Measurements from ENCODE around the gene PTPDC1.

PTPDC1 gene

GRCh38 chr9:94076557-94076956 is 7.7 kb upstream of the PTPDC1 start:
- Histone ChIP-seq H3K4me1 (ENCODE audit: control insufficient read depth in 1 of 2, insufficient read depth in 2 of 2, low read length in 2 of 2) (no peaks in the 10 kb centered on the region), H3K36me3 (ENCODE audit: control insufficient read depth in 1 of 2, insufficient read depth in 2 of 2, low read length in 2 of 2) (peaks cover under 1 to 8% of the 10 kb centered on the region in 2 donors), H3K9me3 (ENCODE audit: control insufficient read depth in 1 of 2, low read length in 2 of 2) (peaks cover 0 to 3% of the 10 kb centered on the region in 2 donors), H3K27me3 (ENCODE audit: low read depth, low read length) (no peaks in the 10 kb centered on the region), H3K4me3 (ENCODE audit: low read depth in 1 of 2, low read length in 2 of 2) (no peak overlapping the region), H3K27ac (ENCODE audit: low read length) (no peak overlapping the region)

DNA sequence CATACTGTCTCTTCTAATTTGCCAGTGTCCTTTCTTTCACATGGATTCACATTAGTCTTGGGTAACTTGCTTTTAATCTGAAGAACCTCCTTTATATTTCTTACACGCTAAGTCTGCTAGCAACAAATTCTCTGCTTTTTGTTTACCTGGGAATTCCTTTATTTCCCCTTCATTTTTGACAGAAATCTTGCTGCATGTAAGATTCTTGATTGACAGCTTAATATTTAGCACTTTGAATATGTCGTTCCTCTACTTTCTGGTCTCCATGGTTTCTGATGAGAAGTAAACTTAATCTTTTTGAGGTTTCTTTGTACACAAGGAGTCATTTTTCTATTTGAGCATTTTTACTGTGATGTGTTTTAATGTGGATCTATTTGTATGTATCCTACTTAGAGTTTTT is 6.2 kb upstream of the PTPDC1 start:
- H3K36me3 ChIP-seq (ENCODE audit: control insufficient read depth in 1 of 2, insufficient read depth in 2 of 2, low read length in 2 of 2): peaks cover 0 to 8% of the 10 kb centered on the region in 2 donors
- no peaks in the 10 kb centered on the region for H3K9me3 ChIP-seq (ENCODE audit: control insufficient read depth in 1 of 2, low read length in 2 of 2)

GRCh38 chr9:94079236-94079635 is 5.0 kb upstream of the PTPDC1 start:
- Histone ChIP-seq H3K27ac (ENCODE audit: low read length) (no peak overlapping the region), H3K9me3 (ENCODE audit: control insufficient read depth in 1 of 2, low read length in 2 of 2) (no peaks in the 10 kb centered on the region), H3K4me1 (ENCODE audit: control insufficient read depth in 1 of 2, insufficient read depth in 2 of 2, low read length in 2 of 2) (no peaks in the 10 kb centered on the region), H3K27me3 (ENCODE audit: low read depth, low read length) (no peaks in the 10 kb centered on the region), H3K36me3 (ENCODE audit: control insufficient read depth in 1 of 2, insufficient read depth in 2 of 2, low read length in 2 of 2) (peaks cover 0 to 6% of the 10 kb centered on the region in 2 donors), H3K4me3 (ENCODE audit: low read depth in 1 of 2, low read length in 2 of 2) (no peak overlapping the region)

More for the DNA sequence above, 6.2 kb upstream of the PTPDC1 start:
- Histone ChIP-seq H3K27me3 (ENCODE audit: low read depth, low read length) (no peaks in the 10 kb centered on the region), H3K4me3 (ENCODE audit: low read depth in 1 of 2, low read length in 2 of 2) (no peak overlapping the region), H3K27ac (ENCODE audit: low read length) (no peak overlapping the region), H3K4me1 (ENCODE audit: control insufficient read depth in 1 of 2, insufficient read depth in 2 of 2, low read length in 2 of 2) (no peaks in the 10 kb centered on the region)

DNA sequence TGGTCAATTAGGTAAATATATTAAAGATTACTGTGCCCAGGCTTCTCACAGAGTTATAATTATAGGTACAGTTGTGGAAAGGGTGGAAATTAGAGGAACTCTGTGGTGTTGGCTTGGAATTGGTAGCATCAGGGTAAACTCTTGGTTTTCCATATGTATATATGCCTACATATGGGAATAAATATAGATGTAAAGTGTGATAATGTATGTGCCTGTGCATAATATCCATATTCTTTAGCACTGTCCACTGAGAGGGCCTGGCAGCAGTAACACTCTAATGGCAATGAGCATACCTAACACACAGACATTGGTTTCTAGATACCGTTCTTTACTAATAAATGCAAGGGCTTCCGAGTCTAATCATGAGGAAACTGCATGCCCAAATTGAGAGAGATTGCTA is 4.0 kb upstream of the PTPDC1 start:
- H3K4me3 ChIP-seq (ENCODE audit: low read depth in 1 of 2, low read length in 2 of 2): no peak overlapping the region
- no peak overlapping the region for H3K27ac ChIP-seq (ENCODE audit: low read length)

GRCh38 chr9:94081435-94081834 is 2.8 kb upstream of the PTPDC1 start:
- Histone ChIP-seq H3K4me1 (ENCODE audit: control insufficient read depth in 1 of 2, insufficient read depth in 2 of 2, low read length in 2 of 2) (peaks cover 0 to 2% of the 10 kb centered on the region in 2 donors), H3K9me3 (ENCODE audit: control insufficient read depth in 1 of 2, low read length in 2 of 2) (no peaks in the 10 kb centered on the region), H3K4me3 (ENCODE audit: low read depth in 1 of 2, low read length in 2 of 2) (no peak overlapping the region), H3K27me3 (ENCODE audit: low read depth, low read length) (no peaks in the 10 kb centered on the region), H3K27ac (ENCODE audit: low read length) (no peak overlapping the region), H3K36me3 (ENCODE audit: control insufficient read depth in 1 of 2, insufficient read depth in 2 of 2, low read length in 2 of 2) (no peaks in the 10 kb centered on the region)

More for the DNA sequence above, 4.0 kb upstream of the PTPDC1 start:
- no peaks in the 10 kb centered on the region for H3K4me1 ChIP-seq (ENCODE audit: control insufficient read depth in 1 of 2, insufficient read depth in 2 of 2, low read length in 2 of 2)
- H3K9me3 ChIP-seq (ENCODE audit: control insufficient read depth in 1 of 2, low read length in 2 of 2): no peaks in the 10 kb centered on the region
- H3K27me3 ChIP-seq (ENCODE audit: low read depth, low read length): no peaks in the 10 kb centered on the region
- H3K36me3 ChIP-seq (ENCODE audit: control insufficient read depth in 1 of 2, insufficient read depth in 2 of 2, low read length in 2 of 2): no peaks in the 10 kb centered on the region

GRCh38 chr9:94081864-94082463 is 2.3 kb upstream of the PTPDC1 start:
- Histone ChIP-seq H3K36me3 (ENCODE audit: control insufficient read depth in 1 of 2, insufficient read depth in 2 of 2, low read length in 2 of 2) (no peaks in the 10 kb centered on the region), H3K4me3 (ENCODE audit: low read depth in 1 of 2, low read length in 2 of 2) (no peak overlapping the region), H3K27me3 (ENCODE audit: low read depth, low read length) (no peaks in the 10 kb centered on the region), H3K9me3 (ENCODE audit: control insufficient read depth in 1 of 2, low read length in 2 of 2) (no peaks in the 10 kb centered on the region), H3K4me1 (ENCODE audit: control insufficient read depth in 1 of 2, insufficient read depth in 2 of 2, low read length in 2 of 2) (peaks cover 0 to 7% of the 10 kb centered on the region in 2 donors), H3K27ac (ENCODE audit: low read length) (no peak overlapping the region)

GRCh38 chr9:94082553-94082952 is 1.7 kb upstream of the PTPDC1 start:
- Histone ChIP-seq H3K36me3 (ENCODE audit: control insufficient read depth in 1 of 2, insufficient read depth in 2 of 2, low read length in 2 of 2) (no peaks in the 10 kb centered on the region), H3K27ac (ENCODE audit: low read length) (no peak overlapping the region), H3K4me3 (ENCODE audit: low read depth in 1 of 2, low read length in 2 of 2) (no peak overlapping the region), H3K27me3 (ENCODE audit: low read depth, low read length) (no peaks in the 10 kb centered on the region), H3K4me1 (ENCODE audit: control insufficient read depth in 1 of 2, insufficient read depth in 2 of 2, low read length in 2 of 2) (peaks cover 0 to 8% of the 10 kb centered on the region in 2 donors), H3K9me3 (ENCODE audit: control insufficient read depth in 1 of 2, low read length in 2 of 2) (no peaks in the 10 kb centered on the region)

- Histone ChIP-seq H3K36me3 (ENCODE audit: control insufficient read depth in 1 of 2, insufficient read depth in 2 of 2, low read length in 2 of 2) (peaks cover 0 to 1% of the 10 kb centered on the region in 2 donors), H3K9me3 (ENCODE audit: control insufficient read depth in 1 of 2, low read length in 2 of 2) (no peaks in the 10 kb centered on the region), H3K4me1 (ENCODE audit: control insufficient read depth in 1 of 2, insufficient read depth in 2 of 2, low read length in 2 of 2) (peaks cover 0 to 8% of the 10 kb centered on the region in 2 donors), H3K4me3 (ENCODE audit: low read depth in 1 of 2, low read length in 2 of 2) (no peak overlapping the region), H3K27me3 (ENCODE audit: low read depth, low read length) (no peaks in the 10 kb centered on the region), H3K27ac (ENCODE audit: low read length) (no peak overlapping the region)
These were observed 1.3 kb upstream of the PTPDC1 start for GRCh38 chr9:94082956-94083355.

- Histone ChIP-seq H3K4me1 (ENCODE audit: control insufficient read depth in 1 of 2, insufficient read depth in 2 of 2, low read length in 2 of 2) (peaks cover 0 to 8% of the 10 kb centered on the region in 2 donors), H3K27me3 (ENCODE audit: low read depth, low read length) (no peaks in the 10 kb centered on the region), H3K9me3 (ENCODE audit: control insufficient read depth in 1 of 2, low read length in 2 of 2) (no peaks in the 10 kb centered on the region), H3K36me3 (ENCODE audit: control insufficient read depth in 1 of 2, insufficient read depth in 2 of 2, low read length in 2 of 2) (peaks cover 0 to 5% of the 10 kb centered on the region in 2 donors), H3K27ac (ENCODE audit: low read length) (no peak overlapping the region), H3K4me3 (ENCODE audit: low read depth in 1 of 2, low read length in 2 of 2) (no peak overlapping the region)
These were observed 880 bp upstream of the PTPDC1 start for GRCh38 chr9:94083384-94083783.

GRCh38 chr9:94085062-94085639 is 887 bp downstream of the PTPDC1 start:
- Histone ChIP-seq H3K36me3 (ENCODE audit: control insufficient read depth in 1 of 2, insufficient read depth in 2 of 2, low read length in 2 of 2) (peaks cover 0 to 8% of the 10 kb centered on the region in 2 donors), H3K4me3 (ENCODE audit: low read depth in 1 of 2, low read length in 2 of 2) (peak overlapping the region in 1 of 2 donors; percentile 47), H3K27ac (ENCODE audit: low read length) (no peak overlapping the region), H3K4me1 (ENCODE audit: control insufficient read depth in 1 of 2, insufficient read depth in 2 of 2, low read length in 2 of 2) (peaks cover 0 to 8% of the 10 kb centered on the region in 2 donors), H3K27me3 (ENCODE audit: low read depth, low read length) (no peaks in the 10 kb centered on the region), H3K9me3 (ENCODE audit: control insufficient read depth in 1 of 2, low read length in 2 of 2) (no peaks in the 10 kb centered on the region)

GRCh38 chr9:94086486-94087345 is 2.5 kb downstream of the PTPDC1 start:
- Histone ChIP-seq H3K27ac (ENCODE audit: low read length) (no peak overlapping the region), H3K27me3 (ENCODE audit: low read depth, low read length) (no peaks in the 10 kb centered on the region), H3K9me3 (ENCODE audit: control insufficient read depth in 1 of 2, low read length in 2 of 2) (no peaks in the 10 kb centered on the region), H3K4me3 (ENCODE audit: low read depth in 1 of 2, low read length in 2 of 2) (no peak overlapping the region), H3K36me3 (ENCODE audit: control insufficient read depth in 1 of 2, insufficient read depth in 2 of 2, low read length in 2 of 2) (peaks cover 0 to 8% of the 10 kb centered on the region in 2 donors), H3K4me1 (ENCODE audit: control insufficient read depth in 1 of 2, insufficient read depth in 2 of 2, low read length in 2 of 2) (peaks cover 0 to 8% of the 10 kb centered on the region in 2 donors)
